Measurements from ENCODE around the gene ANXA2.
"Not testable (repeated sequence)": the region's sequence is repeated elsewhere in the genome, so short reads cannot be mapped to it uniquely, and the experiment has no call there.

ANXA2 gene

GRCh38 chr15:60397772-60398445, at the start of gene ANXA2:
ANXA2 (minus strand) TSS chr15:60397986; CDS start chr15:60386075, 11,911 bp downstream.
- peak; percentile 86 for DNase-seq

GRCh38 chr15:60444289-60444912, 46.6 kb upstream of the ANXA2 start:
- no peak for DNase-seq

More at GRCh38 chr15:60397772-60398445, at the start of gene ANXA2:
- peak; percentile 84 for ATAC-seq

GRCh38 chr15:60442763-60443162, 45.0 kb upstream of the ANXA2 start:
- DNase-seq = no peak
- no peak for ATAC-seq

More at GRCh38 chr15:60444289-60444912, 46.6 kb upstream of the ANXA2 start:
- no peak for ATAC-seq

- ATAC-seq = no peak
- no peak for DNase-seq
Measured at GRCh38 chr15:60442031-60442650, 44.4 kb upstream of the ANXA2 start.

GRCh38 chr15:60441331-60441730, 43.5 kb upstream of the ANXA2 start:
- ATAC-seq (no peak), DNase-seq (no peak)

- no peak for ATAC-seq
- DNase-seq = no peak
Measured at GRCh38 chr15:60438646-60439045, 40.9 kb upstream of the ANXA2 start.

GRCh38 chr15:60428935-60429334, 31.1 kb upstream of the ANXA2 start:
- DNase-seq (no peak), ATAC-seq (no peak)

GRCh38 chr15:60426870-60427508, 29.2 kb upstream of the ANXA2 start:
- peak; percentile 36 for ATAC-seq

GRCh38 chr15:60425461-60425860, 27.7 kb upstream of the ANXA2 start:
- ATAC-seq (no peak), DNase-seq (no peak)

More at GRCh38 chr15:60426870-60427508, 29.2 kb upstream of the ANXA2 start:
- no peak for DNase-seq

GRCh38 chr15:60424006-60424405, 26.2 kb upstream of the ANXA2 start:
- ATAC-seq = no peak

GRCh38 chr15:60423537-60423936, 25.8 kb upstream of the ANXA2 start:
- DNase-seq (no peak), ATAC-seq (no peak)

More at GRCh38 chr15:60424006-60424405, 26.2 kb upstream of the ANXA2 start:
- DNase-seq = no peak

- no peak for ATAC-seq
- no peak for DNase-seq
Measured at GRCh38 chr15:60421544-60421943, 23.8 kb upstream of the ANXA2 start.

GRCh38 chr15:60420203-60420716, 22.5 kb upstream of the ANXA2 start:
- no peak for DNase-seq
- ATAC-seq = no peak

GRCh38 chr15:60419753-60420152, 22.0 kb upstream of the ANXA2 start:
- no peak for ATAC-seq

GRCh38 chr15:60418096-60418495, 20.3 kb upstream of the ANXA2 start:
- DNase-seq = no peak
- ATAC-seq = no peak

More at GRCh38 chr15:60419753-60420152, 22.0 kb upstream of the ANXA2 start:
- DNase-seq = no peak

- DNase-seq (no peak), ATAC-seq (no peak)
Measured at GRCh38 chr15:60417112-60417511, 19.3 kb upstream of the ANXA2 start.

- no peak for ATAC-seq
- DNase-seq = no peak
Measured at GRCh38 chr15:60416484-60416883, 18.7 kb upstream of the ANXA2 start.

GRCh38 chr15:60414016-60414682, 16.4 kb upstream of the ANXA2 start:
- ATAC-seq (no peak), DNase-seq (no peak)

GRCh38 chr15:60413231-60413824, 15.5 kb upstream of the ANXA2 start:
- no peak for ATAC-seq
- DNase-seq = no peak

- not testable (repeated sequence) for ATAC-seq
Measured at GRCh38 chr15:60412807-60413206, 15.0 kb upstream of the ANXA2 start.

GRCh38 chr15:60411774-60412425, 14.1 kb upstream of the ANXA2 start:
- DNase-seq = no peak
- no peak for ATAC-seq

More at GRCh38 chr15:60412807-60413206, 15.0 kb upstream of the ANXA2 start:
- not testable (repeated sequence) for DNase-seq
